Large intestine (tissue), 3 donors: ENCODE results near the gene RRP36. TPM values are rescaled to one million over a fixed set of nuclear protein-coding genes. Genes with fewer than 3 reads are reported as not detected.

Source experiments
- DNase-seq, 2 donors: peaks; one replicate each; pipeline versions ENCODE4 v3.0.0 to v3.0.0-alpha.2; 2013
- H3K27ac ChIP-seq: one replicate; pipeline ENCODE4 v1.5.1; 2013; ENCODE audit warnings: low read length
- H3K27me3 ChIP-seq: 2 replicates; pipeline ENCODE4 v1.6.1; 2013; ENCODE audit warnings: low read length; ENCODE audit not compliant: control insufficient read depth, insufficient read depth
- H3K36me3 ChIP-seq: 2 replicates; pipeline ENCODE4 v1.6.1; 2013; ENCODE audit warnings: low read length; ENCODE audit not compliant: control insufficient read depth, insufficient read depth
- H3K4me1 ChIP-seq: one replicate; pipeline ENCODE4 v1.6.1; 2013; ENCODE audit warnings: low read length; ENCODE audit not compliant: control insufficient read depth, insufficient read depth
- H3K4me3 ChIP-seq: one replicate; pipeline ENCODE4 v1.5.1; 2013; ENCODE audit warnings: low read length
- H3K9me3 ChIP-seq: one replicate; pipeline ENCODE4 v1.6.1; 2013; ENCODE audit warnings: mild to moderate bottlenecking, low read depth, low read length, moderate library complexity; ENCODE audit not compliant: control insufficient read depth
- WGBS: methylation state at CpG from one replicate; pipeline ENCODE4 v1.1.5; 2013; ENCODE audit warnings: low lambda C conversion rate; ENCODE audit not compliant: insufficient coverage; 5-methylcytosine and 5-hydroxymethylcytosine counted together
- polyA plus RNA-seq: library from polyadenylated mRNA; unstranded; fragments of 120-200 nt; gene quantifications from one replicate; pipeline ENCODE4 v1.2.1, GENCODE V29; 2013

RRP36 gene
- polyA plus RNA-seq, 1 donor, result 52.1 TPM

GRCh38 chr6:43005844-43006243 lies 15.6 kb upstream of the RRP36 start:
- no peaks in the 10 kb centered on the region for H3K9me3 ChIP-seq
- 80% methylated on average over 1 of the region's 5 CpGs for WGBS
- no peaks in the 10 kb centered on the region for H3K27me3 ChIP-seq
- H3K4me1 ChIP-seq, result no peaks in the 10 kb centered on the region
- no peak overlapping the region for H3K4me3 ChIP-seq
- H3K27ac ChIP-seq, result no peak overlapping the region
- no peak for DNase-seq
- H3K36me3 ChIP-seq, result peaks cover 61% of the 10 kb centered on the region

- H3K36me3 ChIP-seq, result peaks cover 63% of the 10 kb centered on the region
- no CpG with 5 or more reads among the region's 11 CpGs for WGBS
- no peak overlapping the region for H3K27ac ChIP-seq
These were observed 15.2 kb upstream of the RRP36 start for GRCh38 chr6:43006251-43006650.

GRCh38 chr6:43007126-43007525 lies 14.3 kb upstream of the RRP36 start:
- no peaks in the 10 kb centered on the region for H3K9me3 ChIP-seq
- H3K4me3 ChIP-seq, result no peak overlapping the region
- no peak overlapping the region for H3K27ac ChIP-seq
- H3K27me3 ChIP-seq, result no peaks in the 10 kb centered on the region
- H3K4me1 ChIP-seq, result no peaks in the 10 kb centered on the region
- DNase-seq, result no peak
- no CpG with 5 or more reads among the region's 9 CpGs for WGBS
- H3K36me3 ChIP-seq, result peaks cover 72% of the 10 kb centered on the region

More at GRCh38 chr6:43006251-43006650, 15.2 kb upstream of the RRP36 start:
- DNase-seq, result no peak
- H3K9me3 ChIP-seq, result no peaks in the 10 kb centered on the region
- no peaks in the 10 kb centered on the region for H3K27me3 ChIP-seq
- H3K4me3 ChIP-seq, result no peak overlapping the region
- H3K4me1 ChIP-seq, result no peaks in the 10 kb centered on the region

GRCh38 chr6:43009124-43009523 lies 12.3 kb upstream of the RRP36 start:
- no CpG with 5 or more reads among the region's 6 CpGs for WGBS
- H3K27ac ChIP-seq, result no peak overlapping the region
- H3K27me3 ChIP-seq, result no peaks in the 10 kb centered on the region
- H3K9me3 ChIP-seq, result no peaks in the 10 kb centered on the region
- no peak overlapping the region for H3K4me3 ChIP-seq
- peaks cover 8% of the 10 kb centered on the region for H3K4me1 ChIP-seq
- DNase-seq, result peak in 1 of 2 donors; percentile 36
- H3K36me3 ChIP-seq, result peaks cover 67% of the 10 kb centered on the region

GRCh38 chr6:43011207-43011606 lies 10.2 kb upstream of the RRP36 start:
- WGBS, result no CpG with 5 or more reads among the region's 6 CpGs
- peaks cover 61% of the 10 kb centered on the region for H3K36me3 ChIP-seq
- no peak for DNase-seq

GRCh38 chr6:43012364-43012763 lies 9.1 kb upstream of the RRP36 start:
- H3K4me3 ChIP-seq, result no peak overlapping the region
- WGBS, result 100% methylated on average over 2 of the region's 6 CpGs

More at GRCh38 chr6:43011207-43011606, 10.2 kb upstream of the RRP36 start:
- no peaks in the 10 kb centered on the region for H3K27me3 ChIP-seq
- no peak overlapping the region for H3K4me3 ChIP-seq
- H3K4me1 ChIP-seq, result peaks cover 13% of the 10 kb centered on the region
- no peak overlapping the region for H3K27ac ChIP-seq
- H3K9me3 ChIP-seq, result no peaks in the 10 kb centered on the region

GRCh38 chr6:43013097-43013842 lies 8.2 kb upstream of the RRP36 start:
- no peak for DNase-seq
- H3K27ac ChIP-seq, result peak overlapping the region; percentile 10
- H3K36me3 ChIP-seq, result peaks cover 52% of the 10 kb centered on the region

More at GRCh38 chr6:43012364-43012763, 9.1 kb upstream of the RRP36 start:
- Histone ChIP-seq H3K4me1 (peaks cover 21% of the 10 kb centered on the region), H3K9me3 (no peaks in the 10 kb centered on the region), H3K36me3 (peaks cover 52% of the 10 kb centered on the region), H3K27ac (no peak overlapping the region), H3K27me3 (no peaks in the 10 kb centered on the region)
- no peak for DNase-seq

GRCh38 chr6:43013843-43014433 lies 7.5 kb upstream of the RRP36 start, which contains the start of the genes KLHDC3 and MEA1:
TSS of gene KLHDC3 (plus strand) at chr6:43014249. CDS start at chr6:43017193, 2,944 bp downstream.
TSS of gene MEA1 (minus strand) at chr6:43013946. CDS start at chr6:43013813, 133 bp downstream.
- Histone ChIP-seq H3K9me3 (no peaks in the 10 kb centered on the region), H3K27me3 (no peaks in the 10 kb centered on the region), H3K4me3 (peak within 1 kb of the TSS; percentile 75), H3K36me3 (peaks cover 52% of the 10 kb centered on the region), H3K27ac (peak within 1 kb of the TSS; percentile 31), H3K4me1 (peaks cover 21% of the 10 kb centered on the region)
- DNase-seq, result peak; percentile 100
- no CpG with 5 or more reads among the region's 51 CpGs for WGBS

More at GRCh38 chr6:43013097-43013842, 8.2 kb upstream of the RRP36 start:
- Histone ChIP-seq H3K27me3 (no peaks in the 10 kb centered on the region), H3K4me1 (peaks cover 21% of the 10 kb centered on the region), H3K4me3 (peak overlapping the region; percentile 75), H3K9me3 (no peaks in the 10 kb centered on the region)
- 0% methylated on average over 1 of the region's 25 CpGs for WGBS

GRCh38 chr6:43014434-43014909 lies 7.0 kb upstream of the RRP36 start:
- H3K4me1 ChIP-seq, result peaks cover 21% of the 10 kb centered on the region
- H3K27ac ChIP-seq, result no peak overlapping the region
- H3K27me3 ChIP-seq, result no peaks in the 10 kb centered on the region
- whole genome bisulfite sequencing, result 3% methylated on average over 5 of the region's 7 CpGs
- H3K4me3 ChIP-seq, result peak overlapping the region; percentile 66
- H3K36me3 ChIP-seq, result peaks cover 52% of the 10 kb centered on the region
- H3K9me3 ChIP-seq, result no peaks in the 10 kb centered on the region
- DNase-seq, result peak in 1 of 2 donors; percentile 28

GRCh38 chr6:43016176-43016942 lies 5.1 kb upstream of the RRP36 start:
- Histone ChIP-seq H3K36me3 (peaks cover 42% of the 10 kb centered on the region), H3K9me3 (no peaks in the 10 kb centered on the region), H3K27ac (no peak overlapping the region), H3K27me3 (no peaks in the 10 kb centered on the region), H3K4me1 (peaks cover 23% of the 10 kb centered on the region), H3K4me3 (no peak overlapping the region)
- no peak for DNase-seq
- WGBS, result no CpG with 5 or more reads among the region's 7 CpGs
